CD8-positive, alpha-beta memory T cell (primary cell): ENCODE data around the gene KRT13. TPM values are rescaled to one million over a fixed set of nuclear protein-coding genes. Genes with fewer than 3 reads are reported as not detected.
A peak's percentile ranks its signal among the peaks of the same experiment; 100 is the strongest.

Experiments used
- CTCF ChIA-PET: fragments of 350-600 bp; sonication (Branson Sonifier 250); formaldehyde crosslinking; loops from one replicate; lab custom pipeline; 2021; ENCODE audit warnings: antibody characterized with exemption; lab: Charles Lee
- POLR2A ChIA-PET: fragments of 350-600 bp; sonication (Branson Sonifier 250); formaldehyde crosslinking; loops from one replicate; lab custom pipeline; 2021; ENCODE audit warnings: antibody characterized with exemption; lab: Charles Lee
- DNase-seq, 5 donors: peaks; one replicate each; pipeline versions ENCODE4 v3.0.0 to v3.0.0-alpha.2; 2020 to 2022; ENCODE audit warnings: mixed read lengths in 1 of 5
- H3K27ac ChIP-seq: one replicate; pipeline ENCODE4 v1.7.0; 2013; ENCODE audit warnings: low read depth, mild to moderate bottlenecking, low read length, moderate library complexity
- H3K27me3 ChIP-seq: 2 replicates; pipeline ENCODE4 v1.7.0; 2013; ENCODE audit warnings: low read length, mild to moderate bottlenecking; ENCODE audit not compliant: insufficient read depth, poor library complexity, severe bottlenecking
- H3K36me3 ChIP-seq: 2 replicates; pipeline ENCODE4 v1.7.0; 2013; ENCODE audit warnings: mild to moderate bottlenecking, low read length, moderate library complexity; ENCODE audit not compliant: insufficient read depth
- H3K4me1 ChIP-seq: 2 replicates; pipeline ENCODE4 v1.7.0; 2013; ENCODE audit warnings: mild to moderate bottlenecking, low read length, moderate library complexity; ENCODE audit not compliant: insufficient read depth
- H3K4me3 ChIP-seq: 2 replicates; pipeline ENCODE4 v1.7.0; 2013; ENCODE audit warnings: mild to moderate bottlenecking, low read length
- H3K9me3 ChIP-seq: 2 replicates; pipeline ENCODE4 v1.7.0; 2013; ENCODE audit warnings: mild to moderate bottlenecking, low read length
- H3K27ac Mint-ChIP-seq, 8 donors: one replicate each; pipeline ENCODE4 v1.8.0; 2020 to 2021; ENCODE audit warnings: mixed read lengths in 8 of 8, mild to moderate bottlenecking in 6 of 8, inconsistent platforms in 3 of 8, moderate library complexity in 3 of 8
- H3K27me3 Mint-ChIP-seq, 2 donors: one replicate each; pipeline ENCODE4 v1.8.0; 2020 to 2021; ENCODE audit warnings: mixed read lengths in 2 of 2, mild to moderate bottlenecking in 1 of 2, moderate library complexity in 1 of 2
- H3K36me3 Mint-ChIP-seq, 3 donors: one replicate each; pipeline ENCODE4 v1.8.0; 2020 to 2021; ENCODE audit warnings: mixed read lengths in 3 of 3, inconsistent platforms in 1 of 3, mild to moderate bottlenecking in 1 of 3
- H3K4me1 Mint-ChIP-seq, 3 donors: one replicate each; pipeline ENCODE4 v1.8.0; 2020 to 2021; ENCODE audit warnings: mixed read lengths in 3 of 3, inconsistent platforms in 1 of 3, mild to moderate bottlenecking in 1 of 3
- H3K4me3 Mint-ChIP-seq, 7 donors: one replicate each; pipeline ENCODE4 v1.8.0; 2020 to 2021; ENCODE audit warnings: mixed read lengths in 7 of 7, mild to moderate bottlenecking in 6 of 7, moderate library complexity in 4 of 7, inconsistent platforms in 2 of 7
- H3K9me3 Mint-ChIP-seq, 5 donors: one replicate each; pipeline ENCODE4 v1.8.0; 2020 to 2022; ENCODE audit warnings: mixed read lengths in 5 of 5, mild to moderate bottlenecking in 3 of 5, moderate library complexity in 2 of 5, inconsistent platforms in 1 of 5
- polyA plus RNA-seq: library from polyadenylated mRNA; unstranded; fragments of 300-500 nt; fragmentation: Illumina TruSeq; gene quantifications from one replicate; pipeline ENCODE4 v1.2.3, GENCODE V29; 2021
- total RNA-seq, 2 experiments: library from RNA; stranded (reverse); gene quantifications; one replicate each; pipeline ENCODE4 v1.2.3, GENCODE V29; 2021

KRT13 gene
- total RNA-seq (not detected), polyA plus RNA-seq (not detected)

GRCh38 chr17:41505007-41505808 is at the start of gene KRT13:
Gene KRT13 (minus strand): TSS chr17:41505612. CDS start chr17:41505550, 62 bp downstream.
- CTCF ChIA-PET: no interaction called here

GRCh38 chr17:41553987-41554680 is 48.7 kb upstream of the KRT13 start:
- Mint-ChIP-seq H3K36me3 (no peaks in the 10 kb centered on the region), H3K4me1 (peaks cover 4% of the 10 kb centered on the region in 3 donors), H3K4me3 (no peak overlapping the region), H3K27ac (no peak overlapping the region), H3K27me3 (peaks cover 14 to 56% of the 10 kb centered on the region in 2 donors), H3K9me3 (no peaks in the 10 kb centered on the region)
- CTCF ChIA-PET: no interaction called here
- POLR2A ChIA-PET: no interaction called here
- no peak overlapping the region for H3K27ac ChIP-seq
- peaks cover 2% of the 10 kb centered on the region for H3K4me1 ChIP-seq
- no peaks in the 10 kb centered on the region for H3K9me3 ChIP-seq
- H3K36me3 ChIP-seq: no peaks in the 10 kb centered on the region
- no peak overlapping the region for H3K4me3 ChIP-seq
- peaks cover 4% of the 10 kb centered on the region for H3K27me3 ChIP-seq
- no peak for DNase-seq

More at GRCh38 chr17:41505007-41505808, at the start of gene KRT13:
- Mint-ChIP-seq H3K4me3 (no peak within 1 kb of the TSS), H3K27ac (peak within 1 kb of the TSS in 1 of 8 donors; percentile 20), H3K36me3 (no peaks in the 10 kb centered on the region), H3K27me3 (peaks cover 5 to 12% of the 10 kb centered on the region in 2 donors), H3K4me1 (no peaks in the 10 kb centered on the region), H3K9me3 (no peaks in the 10 kb centered on the region)
- H3K4me3 ChIP-seq: no peak within 1 kb of the TSS
- H3K9me3 ChIP-seq: no peaks in the 10 kb centered on the region
- DNase-seq: no peak
- no peak within 1 kb of the TSS for H3K27ac ChIP-seq
- H3K36me3 ChIP-seq: no peaks in the 10 kb centered on the region
- POLR2A ChIA-PET: no interaction called here
- H3K27me3 ChIP-seq: no peaks in the 10 kb centered on the region
- no peaks in the 10 kb centered on the region for H3K4me1 ChIP-seq

- Histone ChIP-seq H3K36me3 (no peaks in the 10 kb centered on the region), H3K27ac (no peak overlapping the region), H3K4me3 (no peak overlapping the region), H3K9me3 (no peaks in the 10 kb centered on the region), H3K27me3 (peaks cover 4% of the 10 kb centered on the region), H3K4me1 (peaks cover 11% of the 10 kb centered on the region)
- Mint-ChIP-seq H3K36me3 (no peaks in the 10 kb centered on the region), H3K27ac (no peak overlapping the region), H3K9me3 (no peaks in the 10 kb centered on the region), H3K4me1 (peaks cover 8 to 13% (median 10%) of the 10 kb centered on the region in 3 donors), H3K27me3 (peaks cover 10 to 47% of the 10 kb centered on the region in 2 donors), H3K4me3 (no peak overlapping the region)
- DNase-seq: no peak
- ChIA-PET CTCF (interaction anchor here (1.4 kb wide), 1 partner anchor 11 kb away, joined by 3 read pairs; no protein-coding TSS in a partner anchor), POLR2A (no interaction called here)
Observed at GRCh38 chr17:41553176-41553575, 47.8 kb upstream of the KRT13 start.

- peaks cover 11 to 16% (median 15%) of the 10 kb centered on the region in 3 donors for H3K4me1 Mint-ChIP-seq
- peaks cover 4% of the 10 kb centered on the region for H3K27me3 ChIP-seq
- POLR2A ChIA-PET: no interaction called here
- peaks cover 13% of the 10 kb centered on the region for H3K4me1 ChIP-seq
- H3K27ac ChIP-seq: no peak overlapping the region
- CTCF ChIA-PET: interaction anchor here (1.0 to 4.9 kb wide), 3 partner anchors 10 to 111 kb away, joined by 3 to 54 read pairs (median 4); no protein-coding TSS in a partner anchor
- H3K9me3 ChIP-seq: no peaks in the 10 kb centered on the region
- no peaks in the 10 kb centered on the region for H3K9me3 Mint-ChIP-seq
- H3K36me3 ChIP-seq: no peaks in the 10 kb centered on the region
- DNase-seq: no peak
- peaks cover 11 to 40% of the 10 kb centered on the region in 2 donors for H3K27me3 Mint-ChIP-seq
- H3K4me3 ChIP-seq: no peak overlapping the region
- no peaks in the 10 kb centered on the region for H3K36me3 Mint-ChIP-seq
- no peak overlapping the region for H3K4me3 Mint-ChIP-seq
- H3K27ac Mint-ChIP-seq: no peak overlapping the region
Observed at GRCh38 chr17:41552455-41552854, 47.0 kb upstream of the KRT13 start.

GRCh38 chr17:41551365-41551764 is 46.0 kb upstream of the KRT13 start:
- POLR2A ChIA-PET: no interaction called here
- H3K27me3 Mint-ChIP-seq: peaks cover 14 to 34% of the 10 kb centered on the region in 2 donors

GRCh38 chr17:41549596-41550039 is 44.2 kb upstream of the KRT13 start:
- Mint-ChIP-seq H3K27me3 (peaks cover 12 to 22% of the 10 kb centered on the region in 2 donors), H3K4me1 (peaks cover 11 to 16% (median 15%) of the 10 kb centered on the region in 3 donors), H3K4me3 (no peak overlapping the region), H3K36me3 (no peaks in the 10 kb centered on the region), H3K9me3 (peaks cover 0 to 4% (median 0%) of the 10 kb centered on the region in 5 donors), H3K27ac (peak overlapping the region in 5 of 8 donors; percentile 6 to 83 (median 80))
- Histone ChIP-seq H3K27ac (peak overlapping the region; percentile 12), H3K36me3 (no peaks in the 10 kb centered on the region), H3K4me1 (peaks cover 13% of the 10 kb centered on the region), H3K4me3 (no peak overlapping the region), H3K27me3 (no peaks in the 10 kb centered on the region), H3K9me3 (no peaks in the 10 kb centered on the region)
- ChIA-PET POLR2A (interaction anchor here (1.2 kb wide), 1 partner anchor 100 kb away, joined by 5 read pairs; no protein-coding TSS in a partner anchor), CTCF (interaction anchor here (0.8 to 4.9 kb wide), 33 partner anchors 8 to 734 kb away, joined by 3 to 54 read pairs (median 5); partner anchors contain the start of genes KRT15, KRT19 and KRT9)
- DNase-seq: peak in 1 of 5 donors; percentile 29

More at GRCh38 chr17:41551365-41551764, 46.0 kb upstream of the KRT13 start:
- Mint-ChIP-seq H3K4me1 (peaks cover 11 to 16% (median 15%) of the 10 kb centered on the region in 3 donors), H3K9me3 (peaks cover 0 to 4% (median 0%) of the 10 kb centered on the region in 5 donors), H3K27ac (no peak overlapping the region), H3K36me3 (no peaks in the 10 kb centered on the region), H3K4me3 (no peak overlapping the region)
- Histone ChIP-seq H3K9me3 (no peaks in the 10 kb centered on the region), H3K4me3 (no peak overlapping the region), H3K27ac (no peak overlapping the region), H3K27me3 (peaks cover 4% of the 10 kb centered on the region), H3K4me1 (peaks cover 13% of the 10 kb centered on the region), H3K36me3 (no peaks in the 10 kb centered on the region)
- DNase-seq: no peak
- CTCF ChIA-PET: interaction anchor here (4.0 to 4.9 kb wide), 2 partner anchors 97 to 111 kb away, joined by 50 to 54 read pairs; no protein-coding TSS in a partner anchor

- Histone ChIP-seq H3K27me3 (no peaks in the 10 kb centered on the region), H3K4me3 (peak overlapping the region; percentile 19), H3K36me3 (no peaks in the 10 kb centered on the region), H3K27ac (peak overlapping the region; percentile 32), H3K4me1 (peaks cover 13% of the 10 kb centered on the region), H3K9me3 (no peaks in the 10 kb centered on the region)
- peak overlapping the region in 7 of 8 donors; percentile 1 to 83 (median 75) for H3K27ac Mint-ChIP-seq
- POLR2A ChIA-PET: interaction anchor here (1.2 kb wide), 1 partner anchor 100 kb away, joined by 5 read pairs; no protein-coding TSS in a partner anchor
- H3K36me3 Mint-ChIP-seq: no peaks in the 10 kb centered on the region
- CTCF ChIA-PET: interaction anchor here (0.6 to 4.9 kb wide), 42 partner anchors 8 to 772 kb away, joined by 3 to 54 read pairs (median 4); partner anchors contain the start of genes KRT14, KRT15, KRT19 and KRT9
- H3K27me3 Mint-ChIP-seq: peaks cover 12 to 17% of the 10 kb centered on the region in 2 donors
- H3K4me3 Mint-ChIP-seq: peak overlapping the region; percentile 0 to 64 (median 48)
- peaks cover 11 to 16% (median 15%) of the 10 kb centered on the region in 3 donors for H3K4me1 Mint-ChIP-seq
- peak; percentile 73 to 86 (median 76) for DNase-seq
- H3K9me3 Mint-ChIP-seq: peaks cover 0 to 4% (median 0%) of the 10 kb centered on the region in 5 donors
Observed at GRCh38 chr17:41548844-41549595, 43.6 kb upstream of the KRT13 start.
